Tibial nerve (tissue), 3 donors: Measurements from ENCODE around the gene TLN1.

Experiments
- POLR2A ChIP-seq, 2 donors: fragments of 450-650 bp; IDR thresholded peaks; one replicate each; pipeline ENCODE4 v1.6.1; 2017; ENCODE audit warnings: antibody characterized with exemption in 2 of 2, mild to moderate bottlenecking in 2 of 2, moderate library complexity in 2 of 2
- TF ChIP-seq, protein P1 (sequence below), 5 experiments: fragments of 200-600 bp in 3 of 5; fragments of 450-650 bp in 2 of 5; sonication (generic) in 3 of 5; IDR thresholded peaks; one replicate each; pipeline ENCODE4 v1.5.1; 2016 to 2019; ENCODE audit warnings: antibody characterized with exemption in 5 of 5, mild to moderate bottlenecking in 3 of 5, moderate library complexity in 2 of 5

DNA sequence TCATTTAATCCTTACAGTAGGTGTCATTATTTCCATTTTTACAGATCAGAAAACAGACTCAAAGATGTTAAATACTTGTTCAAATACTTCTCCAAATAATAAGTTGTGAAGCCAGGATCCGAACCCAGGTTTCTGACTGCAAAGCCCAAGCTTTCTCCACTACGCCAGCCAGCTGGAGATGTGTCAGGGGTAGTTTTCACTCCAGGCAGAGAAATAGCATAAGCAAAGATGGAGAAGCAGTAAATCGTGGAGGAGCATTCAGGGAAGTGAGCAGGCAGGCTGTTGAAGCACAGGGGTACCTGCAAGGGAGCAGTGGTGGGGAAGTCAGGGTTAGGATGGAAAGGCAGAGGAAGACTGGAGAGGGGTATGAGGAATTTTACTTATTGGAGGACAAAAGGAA, 2.9 kb downstream of the TLN1 start:
- TF ChIP-seq, protein P1, sequence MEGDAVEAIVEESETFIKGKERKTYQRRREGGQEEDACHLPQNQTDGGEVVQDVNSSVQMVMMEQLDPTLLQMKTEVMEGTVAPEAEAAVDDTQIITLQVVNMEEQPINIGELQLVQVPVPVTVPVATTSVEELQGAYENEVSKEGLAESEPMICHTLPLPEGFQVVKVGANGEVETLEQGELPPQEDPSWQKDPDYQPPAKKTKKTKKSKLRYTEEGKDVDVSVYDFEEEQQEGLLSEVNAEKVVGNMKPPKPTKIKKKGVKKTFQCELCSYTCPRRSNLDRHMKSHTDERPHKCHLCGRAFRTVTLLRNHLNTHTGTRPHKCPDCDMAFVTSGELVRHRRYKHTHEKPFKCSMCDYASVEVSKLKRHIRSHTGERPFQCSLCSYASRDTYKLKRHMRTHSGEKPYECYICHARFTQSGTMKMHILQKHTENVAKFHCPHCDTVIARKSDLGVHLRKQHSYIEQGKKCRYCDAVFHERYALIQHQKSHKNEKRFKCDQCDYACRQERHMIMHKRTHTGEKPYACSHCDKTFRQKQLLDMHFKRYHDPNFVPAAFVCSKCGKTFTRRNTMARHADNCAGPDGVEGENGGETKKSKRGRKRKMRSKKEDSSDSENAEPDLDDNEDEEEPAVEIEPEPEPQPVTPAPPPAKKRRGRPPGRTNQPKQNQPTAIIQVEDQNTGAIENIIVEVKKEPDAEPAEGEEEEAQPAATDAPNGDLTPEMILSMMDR (IDR thresholded peaks at IDR 0.05): no peak
- TF ChIP-seq POLR2A (IDR thresholded peaks at IDR 0.05): no peak
